Measurements from ENCODE around the gene CNIH2.

GRCh38 chr11:66299186-66299585, 21.2 kb downstream of the CNIH2 start:
- no peak for TF ChIP-seq CTCF (IDR thresholded peaks at IDR 0.05)
- no peak for TF ChIP-seq POLR2A (IDR thresholded peaks at IDR 0.05)
